ENCODE results near the gene MAP3K10.
A peak's percentile ranks its signal among the peaks of the same experiment; 100 is the strongest.
"Not testable (repeated sequence)": the region's sequence is repeated elsewhere in the genome, so short reads cannot be mapped to it uniquely, and the experiment has no call there.

MAP3K10 gene

DNA sequence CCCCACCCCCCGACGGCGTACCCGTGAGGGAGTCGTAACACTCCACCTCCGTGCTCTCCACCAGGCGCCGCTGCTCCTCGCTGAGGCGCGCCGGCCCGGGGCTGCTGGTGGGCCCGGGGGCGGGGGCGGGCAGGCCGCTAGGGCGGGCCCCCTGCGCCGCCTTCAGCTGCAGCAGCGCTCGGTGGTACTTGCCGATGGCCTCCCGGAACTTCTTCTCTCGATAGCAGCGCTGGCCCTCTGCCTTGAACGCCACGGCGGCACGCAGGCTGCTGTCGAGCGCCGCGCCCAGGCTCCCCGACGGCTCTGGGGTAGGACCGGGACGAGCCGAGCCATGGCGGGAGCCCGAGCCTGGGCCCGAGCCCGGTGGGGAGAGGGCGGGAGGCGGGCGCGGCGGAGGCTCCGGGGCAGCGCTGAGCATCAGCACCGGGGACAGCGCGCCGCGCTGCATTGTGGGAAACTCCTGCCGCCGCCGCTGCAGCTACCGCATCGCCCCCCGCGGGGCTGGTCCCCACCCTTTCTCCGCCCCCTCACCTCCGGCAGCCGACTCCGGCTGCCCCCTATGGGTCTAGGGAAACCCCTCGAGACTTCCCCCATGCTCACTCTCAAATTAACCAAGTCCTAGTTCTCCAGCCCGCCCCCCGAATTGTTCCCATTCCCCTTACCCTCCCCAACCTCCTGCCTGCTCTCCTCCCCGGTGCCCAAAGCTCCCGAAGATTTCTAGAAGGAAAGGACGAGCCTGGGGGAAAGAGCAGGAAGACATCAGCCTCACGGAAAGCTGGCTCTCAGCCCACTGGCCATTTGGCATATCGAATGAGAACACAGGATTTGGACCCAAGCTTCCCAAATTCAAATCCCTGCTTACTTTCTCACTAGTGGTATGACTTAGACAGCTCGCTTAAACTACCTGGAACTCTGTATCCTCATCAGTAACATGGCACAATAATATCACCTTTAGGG lies 27.0 kb downstream of the MAP3K10 start, which contains the start of gene TTC9B:
Gene TTC9B (minus strand): TSS at position 451 of the 957 bp plus-strand sequence. CDS start 3 bp downstream, at position 448.
- no peak for DNase-seq (ENCODE audit: low read depth)
- TF ChIP-seq, protein P1, sequence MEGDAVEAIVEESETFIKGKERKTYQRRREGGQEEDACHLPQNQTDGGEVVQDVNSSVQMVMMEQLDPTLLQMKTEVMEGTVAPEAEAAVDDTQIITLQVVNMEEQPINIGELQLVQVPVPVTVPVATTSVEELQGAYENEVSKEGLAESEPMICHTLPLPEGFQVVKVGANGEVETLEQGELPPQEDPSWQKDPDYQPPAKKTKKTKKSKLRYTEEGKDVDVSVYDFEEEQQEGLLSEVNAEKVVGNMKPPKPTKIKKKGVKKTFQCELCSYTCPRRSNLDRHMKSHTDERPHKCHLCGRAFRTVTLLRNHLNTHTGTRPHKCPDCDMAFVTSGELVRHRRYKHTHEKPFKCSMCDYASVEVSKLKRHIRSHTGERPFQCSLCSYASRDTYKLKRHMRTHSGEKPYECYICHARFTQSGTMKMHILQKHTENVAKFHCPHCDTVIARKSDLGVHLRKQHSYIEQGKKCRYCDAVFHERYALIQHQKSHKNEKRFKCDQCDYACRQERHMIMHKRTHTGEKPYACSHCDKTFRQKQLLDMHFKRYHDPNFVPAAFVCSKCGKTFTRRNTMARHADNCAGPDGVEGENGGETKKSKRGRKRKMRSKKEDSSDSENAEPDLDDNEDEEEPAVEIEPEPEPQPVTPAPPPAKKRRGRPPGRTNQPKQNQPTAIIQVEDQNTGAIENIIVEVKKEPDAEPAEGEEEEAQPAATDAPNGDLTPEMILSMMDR (IDR thresholded peaks at IDR 0.05; ENCODE audit: control insufficient read depth, extremely low read depth, insufficient read depth) = no peak
- H3K4me3 ChIP-seq (ENCODE audit: low read depth, low read length) = peak within 1 kb of the TSS; percentile 42

DNA sequence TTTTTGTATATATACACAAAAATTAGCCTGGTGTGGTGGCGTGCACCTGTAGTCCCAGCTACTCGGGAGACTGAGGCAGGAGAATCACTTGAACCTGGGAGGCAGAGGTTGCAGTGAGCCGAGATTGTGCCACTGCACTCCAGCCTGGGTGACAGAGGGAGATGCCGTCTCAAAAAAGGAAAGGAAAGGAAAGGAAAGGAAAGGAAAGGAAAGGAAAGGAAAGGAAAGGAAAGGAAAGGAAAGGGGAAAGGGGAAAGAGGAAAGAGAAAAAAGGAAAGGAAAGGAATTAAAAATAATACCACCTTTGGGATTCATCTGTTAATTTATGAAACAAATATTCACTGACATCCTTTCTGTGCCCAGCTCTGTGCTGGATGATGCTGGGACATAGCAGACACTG lies 27.8 kb downstream of the MAP3K10 start:
- not testable (repeated sequence) for H3K4me3 ChIP-seq (ENCODE audit: low read depth, low read length); DNase-seq (ENCODE audit: low read depth)

DNA sequence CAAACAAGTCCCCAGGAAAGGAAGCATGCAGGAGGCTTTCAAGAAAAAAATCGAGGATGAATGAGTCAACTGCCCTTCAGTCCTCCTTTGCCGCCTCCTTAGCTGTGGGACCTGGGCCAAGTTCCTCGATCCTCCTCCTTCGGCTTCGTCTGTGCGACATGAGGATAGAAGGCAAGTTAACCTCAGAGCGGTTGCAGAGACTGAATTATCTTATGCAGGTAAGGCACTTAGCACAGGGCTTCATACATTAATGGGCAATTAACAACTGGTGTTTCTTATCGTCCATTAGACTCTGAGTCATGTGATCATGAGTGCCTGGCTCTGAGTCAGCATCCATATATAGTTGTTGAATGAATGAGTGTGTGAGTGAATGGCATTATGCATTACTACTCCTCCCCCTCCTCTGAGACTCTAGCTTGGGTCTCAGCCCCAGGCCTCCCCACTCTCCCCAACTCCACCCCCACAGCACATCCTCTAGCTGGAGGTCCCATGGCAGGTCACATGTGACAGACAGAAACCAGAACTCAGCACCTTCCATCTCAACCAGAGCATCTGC lies 28.6 kb downstream of the MAP3K10 start:
- TF ChIP-seq, protein P1 (IDR thresholded peaks at IDR 0.05; ENCODE audit: control insufficient read depth, extremely low read depth, insufficient read depth) = no peak
- H3K4me3 ChIP-seq (ENCODE audit: low read depth, low read length) = no peak overlapping the region
- no peak for DNase-seq (ENCODE audit: low read depth)

DNA sequence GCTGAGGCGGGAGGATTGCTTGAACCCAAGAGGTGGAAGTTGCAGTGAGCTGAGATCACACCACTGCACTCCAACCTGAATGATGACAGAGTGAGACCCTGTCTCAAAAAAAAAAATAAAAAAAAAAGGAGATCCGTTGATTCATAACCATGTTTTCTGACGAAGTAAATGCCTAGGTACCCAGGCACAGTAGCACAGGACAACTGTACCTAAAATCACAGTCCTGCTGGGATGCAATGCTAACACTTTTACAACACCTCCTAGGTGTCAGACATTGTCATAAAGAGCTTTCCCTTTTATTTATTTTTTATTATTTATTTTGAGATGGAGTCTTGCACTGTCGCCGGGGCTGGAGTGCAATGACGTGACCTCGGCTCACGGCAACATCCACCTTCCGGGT lies 29.4 kb downstream of the MAP3K10 start:
- no peak for DNase-seq (ENCODE audit: low read depth)
- no peak overlapping the region for H3K4me3 ChIP-seq (ENCODE audit: low read depth, low read length)
- TF ChIP-seq, protein P1 (IDR thresholded peaks at IDR 0.05; ENCODE audit: control insufficient read depth, extremely low read depth, insufficient read depth) = no peak

DNA sequence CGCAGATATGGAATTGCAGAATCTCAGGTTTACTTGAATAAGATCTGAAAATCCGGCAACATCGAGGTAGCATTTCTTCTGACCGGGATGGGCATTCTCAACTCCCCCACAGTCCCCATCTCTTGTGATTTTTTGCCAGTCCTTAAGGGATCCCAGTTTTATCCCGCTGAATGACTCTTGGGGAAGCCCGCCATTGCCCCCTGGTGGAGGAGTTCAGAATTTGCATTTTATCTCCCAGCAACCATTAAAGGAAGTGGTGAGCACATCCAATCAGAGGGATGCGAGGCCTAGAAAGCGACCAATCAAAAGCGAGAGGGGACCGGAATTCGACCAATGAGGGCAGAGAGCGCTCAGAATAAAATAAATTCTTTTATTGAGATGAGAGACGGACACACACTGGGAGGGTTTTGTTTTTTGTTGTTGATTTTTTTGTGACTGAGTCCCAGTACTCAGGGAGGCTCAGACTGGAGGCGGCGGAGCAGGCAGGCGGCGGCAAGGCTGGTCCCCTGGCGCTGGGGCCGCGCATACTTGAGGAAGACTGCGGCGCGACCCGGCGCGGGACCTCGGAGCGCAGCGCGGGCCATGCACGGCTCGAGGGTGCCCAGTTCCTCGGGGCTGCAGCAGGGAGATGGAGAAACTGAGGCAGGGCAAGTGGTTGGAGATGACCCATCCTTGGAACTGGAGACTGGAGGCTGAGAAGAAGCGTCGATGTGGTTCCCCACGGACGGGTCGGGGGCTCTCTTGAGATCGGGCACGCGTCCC lies 30.8 kb downstream of the MAP3K10 start:
- H3K4me3 ChIP-seq (ENCODE audit: low read depth, low read length) = no peak overlapping the region
- DNase-seq (ENCODE audit: low read depth) = peak; percentile 82
- TF ChIP-seq, protein P1 (IDR thresholded peaks at IDR 0.05; ENCODE audit: control insufficient read depth, extremely low read depth, insufficient read depth) = peak; percentile 74

DNA sequence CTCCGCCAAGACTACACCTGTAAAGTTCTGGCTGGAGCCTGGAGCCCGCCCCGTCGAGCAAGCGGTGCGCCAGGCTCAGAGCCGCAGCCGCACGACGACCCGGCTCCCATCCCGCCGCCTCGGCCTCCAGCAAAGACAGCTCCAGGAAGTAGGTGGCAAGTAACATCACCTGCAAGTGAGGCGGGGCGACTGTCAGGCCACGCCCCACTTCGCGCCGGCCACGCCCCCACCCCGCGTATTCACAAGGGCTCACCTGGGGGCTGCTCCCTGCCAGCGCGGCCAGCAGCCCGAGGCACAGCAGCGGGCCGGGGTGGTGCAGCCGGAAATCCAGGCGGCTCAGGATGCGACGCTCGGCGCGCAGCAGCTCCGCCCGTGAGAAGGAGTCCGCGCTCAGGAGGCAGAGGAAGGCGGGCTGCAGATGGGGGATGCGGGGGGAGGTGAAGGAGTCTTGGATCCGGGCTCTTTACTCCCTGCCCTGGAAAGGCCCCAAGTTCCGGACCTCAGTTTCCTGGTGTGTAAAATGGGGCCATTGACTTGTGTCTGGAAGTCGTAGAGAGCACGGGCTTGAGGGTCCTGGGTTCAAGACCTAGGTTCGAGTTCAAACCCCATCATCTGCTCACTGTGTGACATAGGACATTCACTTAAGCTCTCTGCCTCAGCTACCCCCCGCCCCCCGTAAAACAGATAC lies 32.1 kb downstream of the MAP3K10 start:
- DNase-seq (ENCODE audit: low read depth) = no peak
- TF ChIP-seq, protein P1 (IDR thresholded peaks at IDR 0.05; ENCODE audit: control insufficient read depth, extremely low read depth, insufficient read depth) = no peak
- H3K4me3 ChIP-seq (ENCODE audit: low read depth, low read length) = no peak overlapping the region
